RWPE1 (cell line): ENCODE data around the gene MINDY4.

Source experiments
- CTCF ChIA-PET: fragments of 350-600 bp; sonication (Branson Sonifier 250); formaldehyde crosslinking; extraction: SDS; loops from one replicate; lab custom pipeline; 2021; lab: Yijun Ruan, JAX
- POLR2A ChIA-PET: fragments of 400-600 bp; formaldehyde crosslinking; extraction: SDS; loops from one replicate; lab custom pipeline; 2020; ENCODE audit warnings: antibody characterized with exemption; ENCODE audit not compliant: low non-redundant PET; lab: Yijun Ruan, JAX
- DNase-seq: peaks from one replicate; pipeline ENCODE4 v3.0.0; 2012; ENCODE audit warnings: low spot score
- H3K27ac ChIP-seq: fragments of 450-650 bp; 2 replicates; pipeline ENCODE4 v1.5.1; 2017
- CTCF ChIP-seq: fragments of 450-650 bp; conservative IDR thresholded peaks from 2 replicates; pipeline ENCODE4 v1.5.1; 2017; ENCODE audit warnings: low read depth, mild to moderate bottlenecking

Gene MINDY4

GRCh38 chr7:30923774-30924413, 152.7 kb downstream of the MINDY4 start:
- no peak for TF ChIP-seq CTCF
- CTCF ChIA-PET: interaction anchor here (1.1 to 1.4 kb wide), 3 partner anchors 10 to 15 kb away, joined by 3 to 6 read pairs (median 4); no protein-coding TSS in a partner anchor

GRCh38 chr7:30924624-30925023, 153.4 kb downstream of the MINDY4 start:
- CTCF ChIA-PET: interaction anchor here (0.6 to 1.2 kb wide), 3 partner anchors 9 to 14 kb away, joined by 3 to 4 read pairs (median 3); no protein-coding TSS in a partner anchor
- no peak for TF ChIP-seq CTCF

More at GRCh38 chr7:30923774-30924413, 152.7 kb downstream of the MINDY4 start:
- no peak overlapping the region for H3K27ac ChIP-seq
- POLR2A ChIA-PET: no interaction called here
- DNase-seq: no peak

GRCh38 chr7:30925117-30925516, 153.9 kb downstream of the MINDY4 start:
- POLR2A ChIA-PET: no interaction called here
- DNase-seq: no peak
- CTCF ChIA-PET: interaction anchor here (0.6 to 1.2 kb wide), 3 partner anchors 9 to 13 kb away, joined by 3 to 4 read pairs (median 3); no protein-coding TSS in a partner anchor

More at GRCh38 chr7:30924624-30925023, 153.4 kb downstream of the MINDY4 start:
- H3K27ac ChIP-seq: no peak overlapping the region
- POLR2A ChIA-PET: no interaction called here
- no peak for DNase-seq

GRCh38 chr7:30925913-30926312, 154.7 kb downstream of the MINDY4 start:
- DNase-seq: no peak
- ChIA-PET POLR2A (no interaction called here), CTCF (no interaction called here)
- H3K27ac ChIP-seq: no peak overlapping the region
- TF ChIP-seq CTCF: no peak

More at GRCh38 chr7:30925117-30925516, 153.9 kb downstream of the MINDY4 start:
- TF ChIP-seq CTCF: no peak
- no peak overlapping the region for H3K27ac ChIP-seq

- ChIA-PET CTCF (no interaction called here), POLR2A (no interaction called here)
- H3K27ac ChIP-seq: no peak overlapping the region
- TF ChIP-seq CTCF: no peak
- DNase-seq: no peak
Observed at GRCh38 chr7:30926313-30926712, 155.1 kb downstream of the MINDY4 start.

GRCh38 chr7:30927040-30927439, 155.8 kb downstream of the MINDY4 start:
- TF ChIP-seq CTCF: no peak
- ChIA-PET CTCF (no interaction called here), POLR2A (no interaction called here)
- H3K27ac ChIP-seq: no peak overlapping the region
- DNase-seq: no peak
